Measurements from ENCODE around the gene PCYOX1L. TPM values are rescaled to one million over a fixed set of nuclear protein-coding genes. Genes with fewer than 3 reads are reported as not detected.

The PCYOX1L gene
- total RNA-seq, 1 experiment from 2014 or later, result 7.0 TPM

DNA sequence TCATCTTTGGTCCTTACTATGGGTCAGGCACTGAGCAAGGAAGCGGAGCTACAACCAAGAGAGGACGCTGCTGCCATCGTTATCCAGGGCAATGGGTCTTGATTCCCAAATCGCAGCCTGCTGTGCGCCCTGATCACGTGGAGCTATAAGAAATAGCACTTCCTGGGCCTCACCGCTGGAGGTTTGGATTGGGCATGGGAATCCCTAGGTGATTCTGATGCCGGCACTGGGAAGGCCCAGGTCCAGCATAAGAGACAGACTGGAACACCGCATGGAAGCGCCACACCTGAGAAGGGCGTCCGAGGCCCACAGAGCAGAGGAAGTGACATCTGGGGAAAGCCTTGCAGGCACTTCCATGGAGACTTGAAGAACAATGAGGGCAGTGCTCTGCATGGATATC is 18.3 kb downstream of the PCYOX1L start:
- no peak overlapping the region for H3K4me3 ChIP-seq (ENCODE audit: low read depth in 2 of 2, low read length in 2 of 2)
- intact Hi-C loops (cut with micrococcal nuclease; ENCODE audit: unreplicated experiment) (no loop called here), in situ Hi-C loops (cut with HindIII; ENCODE audit: low pct_unique_long_range_greater_than_20kb, low sequenced_read_pairs) (no loop called here)
- POLR2A ChIA-PET, result no interaction called here
- no peak for ATAC-seq
- H3K27me3 ChIP-seq (ENCODE audit: control insufficient read depth, insufficient read depth, low read length), result no peaks in the 10 kb centered on the region
- BruUV-seq (replicated peaks), result no TSS peak
- TF ChIP-seq, protein P1, sequence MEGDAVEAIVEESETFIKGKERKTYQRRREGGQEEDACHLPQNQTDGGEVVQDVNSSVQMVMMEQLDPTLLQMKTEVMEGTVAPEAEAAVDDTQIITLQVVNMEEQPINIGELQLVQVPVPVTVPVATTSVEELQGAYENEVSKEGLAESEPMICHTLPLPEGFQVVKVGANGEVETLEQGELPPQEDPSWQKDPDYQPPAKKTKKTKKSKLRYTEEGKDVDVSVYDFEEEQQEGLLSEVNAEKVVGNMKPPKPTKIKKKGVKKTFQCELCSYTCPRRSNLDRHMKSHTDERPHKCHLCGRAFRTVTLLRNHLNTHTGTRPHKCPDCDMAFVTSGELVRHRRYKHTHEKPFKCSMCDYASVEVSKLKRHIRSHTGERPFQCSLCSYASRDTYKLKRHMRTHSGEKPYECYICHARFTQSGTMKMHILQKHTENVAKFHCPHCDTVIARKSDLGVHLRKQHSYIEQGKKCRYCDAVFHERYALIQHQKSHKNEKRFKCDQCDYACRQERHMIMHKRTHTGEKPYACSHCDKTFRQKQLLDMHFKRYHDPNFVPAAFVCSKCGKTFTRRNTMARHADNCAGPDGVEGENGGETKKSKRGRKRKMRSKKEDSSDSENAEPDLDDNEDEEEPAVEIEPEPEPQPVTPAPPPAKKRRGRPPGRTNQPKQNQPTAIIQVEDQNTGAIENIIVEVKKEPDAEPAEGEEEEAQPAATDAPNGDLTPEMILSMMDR (IDR thresholded peaks at IDR 0.05), result no peak
- TF ChIP-seq POLR2AphosphoS5 (IDR thresholded peaks at IDR 0.05; ENCODE audit: low read depth, low read length), result no peak
- TF ChIP-seq, protein P2, sequence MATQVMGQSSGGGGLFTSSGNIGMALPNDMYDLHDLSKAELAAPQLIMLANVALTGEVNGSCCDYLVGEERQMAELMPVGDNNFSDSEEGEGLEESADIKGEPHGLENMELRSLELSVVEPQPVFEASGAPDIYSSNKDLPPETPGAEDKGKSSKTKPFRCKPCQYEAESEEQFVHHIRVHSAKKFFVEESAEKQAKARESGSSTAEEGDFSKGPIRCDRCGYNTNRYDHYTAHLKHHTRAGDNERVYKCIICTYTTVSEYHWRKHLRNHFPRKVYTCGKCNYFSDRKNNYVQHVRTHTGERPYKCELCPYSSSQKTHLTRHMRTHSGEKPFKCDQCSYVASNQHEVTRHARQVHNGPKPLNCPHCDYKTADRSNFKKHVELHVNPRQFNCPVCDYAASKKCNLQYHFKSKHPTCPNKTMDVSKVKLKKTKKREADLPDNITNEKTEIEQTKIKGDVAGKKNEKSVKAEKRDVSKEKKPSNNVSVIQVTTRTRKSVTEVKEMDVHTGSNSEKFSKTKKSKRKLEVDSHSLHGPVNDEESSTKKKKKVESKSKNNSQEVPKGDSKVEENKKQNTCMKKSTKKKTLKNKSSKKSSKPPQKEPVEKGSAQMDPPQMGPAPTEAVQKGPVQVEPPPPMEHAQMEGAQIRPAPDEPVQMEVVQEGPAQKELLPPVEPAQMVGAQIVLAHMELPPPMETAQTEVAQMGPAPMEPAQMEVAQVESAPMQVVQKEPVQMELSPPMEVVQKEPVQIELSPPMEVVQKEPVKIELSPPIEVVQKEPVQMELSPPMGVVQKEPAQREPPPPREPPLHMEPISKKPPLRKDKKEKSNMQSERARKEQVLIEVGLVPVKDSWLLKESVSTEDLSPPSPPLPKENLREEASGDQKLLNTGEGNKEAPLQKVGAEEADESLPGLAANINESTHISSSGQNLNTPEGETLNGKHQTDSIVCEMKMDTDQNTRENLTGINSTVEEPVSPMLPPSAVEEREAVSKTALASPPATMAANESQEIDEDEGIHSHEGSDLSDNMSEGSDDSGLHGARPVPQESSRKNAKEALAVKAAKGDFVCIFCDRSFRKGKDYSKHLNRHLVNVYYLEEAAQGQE (IDR thresholded peaks at IDR 0.05; ENCODE audit: insufficient read depth in 1 of 2, low read depth in 2 of 2, low read length in 1 of 2), result no peak
- TF ChIP-seq TCF7L2 (IDR thresholded peaks at IDR 0.05; ENCODE audit: low read depth, low read length), result no peak
- TF ChIP-seq SIN3A (IDR thresholded peaks at IDR 0.05; ENCODE audit: borderline replicate concordance, insufficient read depth, low read depth, low read length), result no peak
- H3K36me3 ChIP-seq (ENCODE audit: control insufficient read depth, insufficient read depth, low read length), result no peaks in the 10 kb centered on the region
- no peaks in the 10 kb centered on the region for H3K4me1 ChIP-seq (ENCODE audit: control insufficient read depth, insufficient read depth, low read length)
- DNase-seq (ENCODE audit: low read depth, low spot score), result no peak
- CTCF ChIA-PET, result interaction anchor here (0.6 kb wide), 1 partner anchor 293 kb away, joined by 3 read pairs; no protein-coding TSS in a partner anchor
- no peak overlapping the region for H3K27ac ChIP-seq (ENCODE audit: low read length)
- no peaks in the 10 kb centered on the region for H3K9me3 ChIP-seq (ENCODE audit: control insufficient read depth, insufficient read depth, low read depth, low read length)

DNA sequence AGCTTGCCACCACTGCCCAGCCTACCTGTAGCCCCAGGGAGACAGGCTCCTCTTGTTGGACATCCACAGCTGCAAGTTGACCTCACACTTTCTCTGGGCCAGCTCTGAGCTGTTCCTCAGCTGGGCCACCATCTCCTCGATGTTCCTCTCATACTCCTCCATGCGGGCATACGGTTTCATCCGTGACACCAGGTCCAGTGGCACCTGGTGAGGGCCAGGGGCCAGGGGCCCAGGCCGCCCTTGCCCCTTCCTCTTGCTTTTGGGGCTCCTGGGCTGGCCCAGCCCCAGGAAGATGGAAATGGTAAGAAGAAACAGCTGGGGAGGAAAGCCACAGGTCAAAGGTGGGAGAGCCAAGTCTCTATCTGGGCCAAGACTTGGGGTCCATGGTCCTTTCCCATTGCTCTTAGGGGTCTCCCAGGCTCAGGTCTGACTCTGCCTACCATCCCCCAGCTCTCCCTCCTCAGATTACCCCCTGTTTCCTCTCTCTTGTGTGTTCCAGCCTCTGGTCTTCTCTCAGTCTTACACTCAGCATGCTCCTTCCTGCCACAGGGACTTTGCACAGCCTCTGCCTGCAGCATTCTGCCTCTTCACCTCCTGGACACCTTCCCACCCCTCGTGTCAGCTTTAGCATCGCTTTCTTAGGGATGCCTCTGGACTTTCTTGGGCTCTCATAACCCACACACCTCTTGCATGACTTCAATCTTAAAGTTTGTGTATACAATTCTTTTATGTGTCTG is 19.0 kb downstream of the PCYOX1L start:
- H3K9me3 ChIP-seq (ENCODE audit: control insufficient read depth, insufficient read depth, low read depth, low read length), result no peaks in the 10 kb centered on the region
- no peaks in the 10 kb centered on the region for H3K36me3 ChIP-seq (ENCODE audit: control insufficient read depth, insufficient read depth, low read length)
- TF ChIP-seq, protein P2 (IDR thresholded peaks at IDR 0.05; ENCODE audit: insufficient read depth in 1 of 2, low read depth in 2 of 2, low read length in 1 of 2), result no peak
- TF ChIP-seq, protein P1 (IDR thresholded peaks at IDR 0.05), result no peak
- TF ChIP-seq POLR2AphosphoS5 (IDR thresholded peaks at IDR 0.05; ENCODE audit: low read depth, low read length) (no peak), TCF7L2 (IDR thresholded peaks at IDR 0.05; ENCODE audit: low read depth, low read length) (no peak), SIN3A (IDR thresholded peaks at IDR 0.05; ENCODE audit: borderline replicate concordance, insufficient read depth, low read depth, low read length) (no peak)
- in situ Hi-C loops (cut with HindIII; ENCODE audit: low pct_unique_long_range_greater_than_20kb, low sequenced_read_pairs), result no loop called here
- H3K4me3 ChIP-seq (ENCODE audit: low read depth in 2 of 2, low read length in 2 of 2), result no peak overlapping the region
- no peak for ATAC-seq
- no TSS peak for BruUV-seq (replicated peaks)
- no peak for DNase-seq (ENCODE audit: low read depth, low spot score)
- H3K27ac ChIP-seq (ENCODE audit: low read length), result no peak overlapping the region
- POLR2A ChIA-PET, result no interaction called here
- CTCF ChIA-PET, result no interaction called here
- no peaks in the 10 kb centered on the region for H3K27me3 ChIP-seq (ENCODE audit: control insufficient read depth, insufficient read depth, low read length)
- intact Hi-C loops (cut with micrococcal nuclease; ENCODE audit: unreplicated experiment), result no loop called here
- H3K4me1 ChIP-seq (ENCODE audit: control insufficient read depth, insufficient read depth, low read length), result 0 out of 2 replicates have a peak, but pooled peaks cover 3% of the 10 kb centered on the region
